Caco-2 (cell line): Measurements from ENCODE around the gene CALB2. TPM values are rescaled to one million over a fixed set of nuclear protein-coding genes. Genes with fewer than 3 reads are reported as not detected.
A peak's percentile ranks its signal among the peaks of the same experiment; 100 is the strongest.

ENCODE experiments used
- BruUV-seq: library from RNA; stranded (reverse); fragments of 400-500 nt; replicated peaks from 2 replicates; lab custom pipeline; 2021; lab: Mats Ljungman, UMichigan
- CTCF ChIA-PET: fragments of 300-600 bp; sonication (Branson Sonifier 250); formaldehyde crosslinking; loops from one replicate; lab custom pipeline; 2022; ENCODE audit warnings: antibody characterized with exemption; lab: Charles Lee
- POLR2A ChIA-PET: fragments of 300-600 bp; sonication (Branson Sonifier 250); formaldehyde crosslinking; loops from one replicate; lab custom pipeline; 2022; ENCODE audit warnings: antibody characterized with exemption; lab: Charles Lee
- DNase-seq, 2 experiments: peaks; one replicate each; pipeline versions ENCODE4 v3.0.0 to v3.0.0-alpha.2; 2020 to 2022
- H3K27me3 ChIP-seq: replicated peaks from 2 replicates; pipeline ENCODE4 v1.6.0; 2011; ENCODE audit warnings: low read length; ENCODE audit not compliant: control insufficient read depth, insufficient read depth
- H3K36me3 ChIP-seq: 2 replicates; pipeline ENCODE4 v1.5.1; 2011; ENCODE audit warnings: low read length; ENCODE audit not compliant: control insufficient read depth, insufficient read depth
- H3K4me1 ChIP-seq: fragments of 250-450 bp; sonication (Bioruptor Pico); 2 replicates; pipeline ENCODE4 v1.5.1; 2020; ENCODE audit warnings: mild to moderate bottlenecking
- H3K4me3 ChIP-seq: 2 replicates; pipeline ENCODE4 v1.5.1; 2011; ENCODE audit warnings: low read depth, mild to moderate bottlenecking, control low read depth, low read length
- H3K9me3 ChIP-seq: fragments of 250-450 bp; sonication (Bioruptor Pico); 2 replicates; pipeline ENCODE4 v1.5.1; 2020; ENCODE audit warnings: mild to moderate bottlenecking, moderate library complexity
- H3K27ac Mint-ChIP-seq: one replicate; pipeline ENCODE4 v1.8.0; 2022; ENCODE audit warnings: mixed read lengths; ENCODE audit not compliant: unreplicated experiment
- H3K27me3 Mint-ChIP-seq: one replicate; pipeline ENCODE4 v1.8.0; 2022; ENCODE audit warnings: mixed read lengths; ENCODE audit not compliant: insufficient read depth, unreplicated experiment
- H3K36me3 Mint-ChIP-seq: one replicate; pipeline ENCODE4 v1.8.0; 2022; ENCODE audit warnings: mild to moderate bottlenecking, mixed read lengths; ENCODE audit not compliant: insufficient read depth, unreplicated experiment
- H3K4me1 Mint-ChIP-seq: one replicate; pipeline ENCODE4 v1.8.0; 2022; ENCODE audit warnings: low read depth, mixed read lengths; ENCODE audit not compliant: unreplicated experiment
- H3K4me3 Mint-ChIP-seq: one replicate; pipeline ENCODE4 v1.8.0; 2022; ENCODE audit warnings: mild to moderate bottlenecking, moderate library complexity, mixed read lengths; ENCODE audit not compliant: unreplicated experiment
- H3K9me3 Mint-ChIP-seq: one replicate; pipeline ENCODE4 v1.8.0; 2022; ENCODE audit warnings: mixed read lengths; ENCODE audit not compliant: unreplicated experiment
- intact Hi-C: fragments of 100-400 bp; cut with micrococcal nuclease; formaldehyde crosslinking; loops from one replicate; pipeline ENCODE4 v1.10.0; 2022; ENCODE audit not compliant: unreplicated experiment
- total RNA-seq: library from RNA; stranded (reverse); gene quantifications from 2 replicates; pipeline ENCODE4 v1.2.3, GENCODE V29; 2022
- TF ChIP-seq, protein P1 (sequence below), 2 experiments: fragments of 200-600 bp in 1 of 2; IDR thresholded peaks; 1 replicate in 1 of 2; 2 replicates in 1 of 2; pipeline versions ENCODE4 v1.5.1 to v1.8.0; 2011 to 2022; ENCODE audit warnings: antibody characterized with exemption in 1 of 2, control low read depth in 1 of 2, inconsistent platforms in 1 of 2, low read depth in 1 of 2, low read length in 1 of 2, mild to moderate bottlenecking in 1 of 2, moderate library complexity in 1 of 2; ENCODE audit not compliant: insufficient read depth in 1 of 2, severe bottlenecking in 1 of 2, unreplicated experiment in 1 of 2

CALB2 gene
- total RNA-seq, 1 experiment from 2014 or later, result not detected

DNA sequence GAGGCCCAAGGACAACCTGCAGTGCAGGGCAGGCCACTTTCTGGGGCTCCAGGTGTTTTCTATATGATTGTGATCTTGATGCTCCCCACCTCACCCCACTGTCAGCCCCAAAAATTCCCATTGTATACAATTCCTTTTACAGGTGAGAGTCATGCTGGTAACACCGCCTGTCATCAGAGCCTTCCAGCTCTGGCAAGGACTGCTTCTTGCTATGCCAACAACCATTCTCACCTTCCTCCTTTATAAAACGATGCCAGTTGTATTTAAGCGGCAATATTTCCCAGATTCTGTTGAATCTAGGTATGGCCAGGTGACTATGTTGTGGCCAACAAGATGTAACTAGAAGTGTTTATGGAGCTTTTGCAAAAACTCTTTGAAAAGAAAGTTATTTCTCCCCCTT, 30.4 kb upstream of the CALB2 start:
- no peaks in the 10 kb centered on the region for H3K9me3 Mint-ChIP-seq
- Histone ChIP-seq H3K4me1 (no peaks in the 10 kb centered on the region), H3K36me3 (no peaks in the 10 kb centered on the region), H3K27me3 (no peaks in the 10 kb centered on the region), H3K4me3 (no peak overlapping the region), H3K9me3 (peaks cover 7% of the 10 kb centered on the region; the same call in 1 of the 2 replicates)
- no peak for DNase-seq
- BruUV-seq, result no TSS peak
- no peak overlapping the region for H3K27ac Mint-ChIP-seq
- H3K4me3 Mint-ChIP-seq, result no peak overlapping the region
- ChIA-PET POLR2A (no interaction called here), CTCF (no interaction called here)
- no peaks in the 10 kb centered on the region for H3K36me3 Mint-ChIP-seq
- intact Hi-C loops, result no loop called here
- H3K27me3 Mint-ChIP-seq, result no peaks in the 10 kb centered on the region
- H3K4me1 Mint-ChIP-seq, result no peaks in the 10 kb centered on the region
- TF ChIP-seq, protein P1, sequence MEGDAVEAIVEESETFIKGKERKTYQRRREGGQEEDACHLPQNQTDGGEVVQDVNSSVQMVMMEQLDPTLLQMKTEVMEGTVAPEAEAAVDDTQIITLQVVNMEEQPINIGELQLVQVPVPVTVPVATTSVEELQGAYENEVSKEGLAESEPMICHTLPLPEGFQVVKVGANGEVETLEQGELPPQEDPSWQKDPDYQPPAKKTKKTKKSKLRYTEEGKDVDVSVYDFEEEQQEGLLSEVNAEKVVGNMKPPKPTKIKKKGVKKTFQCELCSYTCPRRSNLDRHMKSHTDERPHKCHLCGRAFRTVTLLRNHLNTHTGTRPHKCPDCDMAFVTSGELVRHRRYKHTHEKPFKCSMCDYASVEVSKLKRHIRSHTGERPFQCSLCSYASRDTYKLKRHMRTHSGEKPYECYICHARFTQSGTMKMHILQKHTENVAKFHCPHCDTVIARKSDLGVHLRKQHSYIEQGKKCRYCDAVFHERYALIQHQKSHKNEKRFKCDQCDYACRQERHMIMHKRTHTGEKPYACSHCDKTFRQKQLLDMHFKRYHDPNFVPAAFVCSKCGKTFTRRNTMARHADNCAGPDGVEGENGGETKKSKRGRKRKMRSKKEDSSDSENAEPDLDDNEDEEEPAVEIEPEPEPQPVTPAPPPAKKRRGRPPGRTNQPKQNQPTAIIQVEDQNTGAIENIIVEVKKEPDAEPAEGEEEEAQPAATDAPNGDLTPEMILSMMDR (IDR thresholded peaks at IDR 0.05; ENCODE audit: insufficient read depth in 1 of 2, low read depth in 1 of 2, low read length in 1 of 2, severe bottlenecking in 1 of 2, unreplicated experiment in 1 of 2), result no peak

DNA sequence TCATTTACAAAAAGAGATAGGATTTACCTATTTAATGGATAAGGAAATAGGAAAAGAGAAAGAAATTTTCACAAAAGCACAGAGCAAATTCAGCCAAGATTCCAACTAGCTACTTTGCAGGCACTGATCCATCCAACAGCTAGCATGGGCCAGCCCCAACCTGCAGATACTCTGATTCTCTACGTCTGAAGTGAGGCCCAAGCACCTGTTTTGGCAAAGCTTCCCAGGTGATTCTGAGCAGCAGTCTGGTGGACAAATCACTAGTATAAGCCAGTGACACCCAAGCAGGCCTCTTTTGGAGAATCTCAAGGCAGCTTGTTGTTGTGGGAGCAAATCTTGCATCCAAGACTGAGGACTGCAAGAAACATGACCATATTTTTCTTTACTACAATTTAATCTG, 20.9 kb upstream of the CALB2 start:
- no peaks in the 10 kb centered on the region for H3K36me3 Mint-ChIP-seq
- ChIA-PET CTCF (no interaction called here), POLR2A (no interaction called here)
- no peaks in the 10 kb centered on the region for H3K36me3 ChIP-seq
- H3K27me3 Mint-ChIP-seq, result peaks cover 12% of the 10 kb centered on the region
- TF ChIP-seq, protein P1 (IDR thresholded peaks at IDR 0.05; ENCODE audit: insufficient read depth in 1 of 2, low read depth in 1 of 2, low read length in 1 of 2, severe bottlenecking in 1 of 2, unreplicated experiment in 1 of 2), result no peak
- no peak overlapping the region for H3K4me3 Mint-ChIP-seq
- DNase-seq, result no peak
- no peak overlapping the region for H3K27ac Mint-ChIP-seq
- H3K4me1 ChIP-seq, result peaks cover 5% of the 10 kb centered on the region; the same call in 1 of the 2 replicates
- no peaks in the 10 kb centered on the region for H3K9me3 Mint-ChIP-seq
- H3K9me3 ChIP-seq, result no peaks in the 10 kb centered on the region
- H3K27me3 ChIP-seq, result no peaks in the 10 kb centered on the region
- intact Hi-C loops, result no loop called here
- no peak overlapping the region for H3K4me3 ChIP-seq
- no TSS peak for BruUV-seq
- no peaks in the 10 kb centered on the region for H3K4me1 Mint-ChIP-seq

DNA sequence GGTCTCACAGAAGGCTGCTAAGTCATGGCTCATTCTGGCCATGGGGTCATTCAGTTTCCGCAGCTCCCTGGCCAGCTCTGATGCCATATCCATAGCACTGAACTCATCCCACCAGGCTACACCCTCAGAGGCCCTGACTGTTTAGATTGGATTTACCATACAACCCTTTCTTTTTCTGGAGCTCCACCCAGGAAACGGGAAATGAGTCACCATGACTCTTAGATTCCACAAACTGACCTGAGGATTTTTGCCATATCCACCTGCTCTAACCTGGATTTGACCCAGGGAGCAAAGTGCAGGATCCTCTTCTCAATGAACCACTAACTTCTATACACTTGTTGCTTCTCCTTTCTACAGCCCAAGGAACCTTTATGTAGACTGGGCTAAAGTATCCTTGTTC, 20.3 kb upstream of the CALB2 start:
- Histone ChIP-seq H3K36me3 (no peaks in the 10 kb centered on the region), H3K4me1 (peaks cover 5% of the 10 kb centered on the region; the same call in 1 of the 2 replicates), H3K27me3 (no peaks in the 10 kb centered on the region), H3K9me3 (no peaks in the 10 kb centered on the region), H3K4me3 (no peak overlapping the region)
- Mint-ChIP-seq H3K4me1 (no peaks in the 10 kb centered on the region), H3K9me3 (no peaks in the 10 kb centered on the region), H3K36me3 (no peaks in the 10 kb centered on the region), H3K4me3 (no peak overlapping the region), H3K27ac (no peak overlapping the region), H3K27me3 (peaks cover 12% of the 10 kb centered on the region)
- peak in 1 of 2 experiments; percentile 17 for DNase-seq
- BruUV-seq, result no TSS peak
- intact Hi-C loops, result no loop called here
- ChIA-PET POLR2A (no interaction called here), CTCF (no interaction called here)
- TF ChIP-seq, protein P1 (IDR thresholded peaks at IDR 0.05; ENCODE audit: insufficient read depth in 1 of 2, low read depth in 1 of 2, low read length in 1 of 2, severe bottlenecking in 1 of 2, unreplicated experiment in 1 of 2), result no peak
